OCI-LY1 (cell line): Measurements from ENCODE around the gene SYT7.

Experiments used
- H2AFZ ChIP-seq: fragments of 200-600 bp; sonication (generic), shearing (Covaris generic); 2 replicates; pipeline ENCODE4 v1.6.0; 2014; ENCODE audit warnings: antibody characterized with exemption, mild to moderate bottlenecking, low read length
- H3F3A ChIP-seq: fragments of 200-600 bp; sonication (generic), shearing (Covaris generic); 2 replicates; pipeline ENCODE4 v1.6.0; 2014; ENCODE audit warnings: mild to moderate bottlenecking, antibody characterized with exemption, low read length, moderate library complexity; ENCODE audit not compliant: insufficient read depth
- H3K27ac ChIP-seq: fragments of 200-600 bp; sonication (generic); 2 replicates; pipeline ENCODE4 v1.5.1; 2014; ENCODE audit warnings: low read length, mixed run types, mild to moderate bottlenecking, low read depth; ENCODE audit not compliant: poor library complexity, severe bottlenecking
- H3K27me3 ChIP-seq: fragments of 200-600 bp; sonication (generic); 2 replicates; pipeline ENCODE4 v1.6.0; 2014; ENCODE audit warnings: antibody characterized with exemption, mild to moderate bottlenecking, low read length, moderate library complexity; ENCODE audit not compliant: insufficient read depth
- H3K36me3 ChIP-seq: fragments of 200-600 bp; sonication (generic); 2 replicates; pipeline ENCODE4 v1.6.1; 2014; ENCODE audit warnings: mild to moderate bottlenecking, antibody characterized with exemption, low read length, moderate library complexity, mixed read lengths; ENCODE audit not compliant: insufficient read depth
- H3K4me1 ChIP-seq: fragments of 200-600 bp; sonication (generic); 2 replicates; pipeline ENCODE4 v1.5.1; 2014; ENCODE audit warnings: mild to moderate bottlenecking, low read length, moderate library complexity; ENCODE audit not compliant: insufficient read depth, severe bottlenecking
- H3K4me2 ChIP-seq: fragments of 200-600 bp; sonication (generic), shearing (Covaris generic); 2 replicates; pipeline ENCODE4 v1.6.1; 2014; ENCODE audit warnings: low read length
- H3K4me3 ChIP-seq: fragments of 200-600 bp; sonication (generic); 2 replicates; pipeline ENCODE4 v1.5.1; 2014; ENCODE audit warnings: low read length, low read depth, mild to moderate bottlenecking, mixed read lengths; ENCODE audit not compliant: poor library complexity, severe bottlenecking
- H3K79me2 ChIP-seq: fragments of 200-600 bp; shearing (Covaris generic); 2 replicates; pipeline ENCODE4 v1.6.1; 2016; ENCODE audit warnings: mixed run types, low read length, mixed read lengths; ENCODE audit not compliant: insufficient read depth
- H3K9ac ChIP-seq: fragments of 200-600 bp; sonication (generic), shearing (Covaris generic); 2 replicates; pipeline ENCODE4 v1.6.1; 2014; ENCODE audit warnings: mild to moderate bottlenecking, low read length, mixed read lengths
- H3K9me2 ChIP-seq: fragments of 200-600 bp; sonication (generic), shearing (Covaris generic); 2 replicates; pipeline ENCODE4 v1.6.1; 2014; ENCODE audit warnings: low read depth, mild to moderate bottlenecking, low read length, mixed read lengths
- H3K9me3 ChIP-seq: fragments of 200-600 bp; shearing (Covaris generic); 2 replicates; pipeline ENCODE4 v1.6.1; 2014; ENCODE audit warnings: low read length, mixed read lengths
- H4K20me1 ChIP-seq: fragments of 200-600 bp; sonication (generic), shearing (Covaris generic); 2 replicates; pipeline ENCODE4 v1.6.0; 2016; ENCODE audit warnings: mild to moderate bottlenecking, low read length; ENCODE audit not compliant: insufficient read depth
- EZH2 ChIP-seq: fragments of 200-600 bp; sonication (generic), shearing (Covaris generic); IDR thresholded peaks from 2 replicates; pipeline ENCODE4 v1.8.0; 2017; ENCODE audit warnings: borderline replicate concordance, mixed run types, mild to moderate bottlenecking, antibody characterized with exemption, low read length, moderate library complexity, mixed read lengths
- TF ChIP-seq, protein P1 (sequence below): fragments of 200-600 bp; sonication (generic), shearing (Covaris generic); IDR thresholded peaks from 2 replicates; pipeline ENCODE4 v1.5.1; 2017; ENCODE audit warnings: mild to moderate bottlenecking, antibody characterized with exemption, low read length, moderate library complexity, mixed read lengths

The SYT7 gene

DNA sequence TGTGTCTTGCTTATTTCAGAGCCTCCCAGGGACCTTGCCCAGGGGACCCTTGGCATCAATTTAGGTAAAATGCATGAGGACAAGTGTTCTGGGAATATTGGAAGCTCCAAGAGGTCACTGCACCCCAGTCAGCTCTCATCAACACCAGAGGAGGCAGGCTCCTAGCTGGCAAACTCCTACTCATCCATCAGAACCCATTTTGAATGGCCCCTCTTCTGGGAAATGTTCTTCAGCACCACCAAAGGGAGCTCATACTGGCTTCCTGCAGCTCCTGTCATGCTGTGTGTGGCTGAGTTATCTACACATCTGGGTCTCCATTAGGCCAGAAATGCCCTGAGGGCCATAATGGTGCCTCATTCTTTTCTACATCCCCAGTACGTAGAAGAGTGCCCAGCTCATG, 54.6 kb downstream of the SYT7 start:
- Histone ChIP-seq H3K4me1 (no peaks in the 10 kb centered on the region), H2AFZ (no peak overlapping the region), H3K9me3 (no peaks in the 10 kb centered on the region), H3K79me2 (no peaks in the 10 kb centered on the region), H3K4me3 (no peak overlapping the region), H3K36me3 (no peaks in the 10 kb centered on the region), H3K27me3 (peaks cover 5% of the 10 kb centered on the region), H4K20me1 (no peaks in the 10 kb centered on the region), H3K9ac (no peak overlapping the region), H3K4me2 (no peak overlapping the region), H3F3A (no peaks in the 10 kb centered on the region), H3K27ac (no peak overlapping the region), H3K9me2 (no peaks in the 10 kb centered on the region)
- TF ChIP-seq EZH2 = no peak
- TF ChIP-seq, protein P1, sequence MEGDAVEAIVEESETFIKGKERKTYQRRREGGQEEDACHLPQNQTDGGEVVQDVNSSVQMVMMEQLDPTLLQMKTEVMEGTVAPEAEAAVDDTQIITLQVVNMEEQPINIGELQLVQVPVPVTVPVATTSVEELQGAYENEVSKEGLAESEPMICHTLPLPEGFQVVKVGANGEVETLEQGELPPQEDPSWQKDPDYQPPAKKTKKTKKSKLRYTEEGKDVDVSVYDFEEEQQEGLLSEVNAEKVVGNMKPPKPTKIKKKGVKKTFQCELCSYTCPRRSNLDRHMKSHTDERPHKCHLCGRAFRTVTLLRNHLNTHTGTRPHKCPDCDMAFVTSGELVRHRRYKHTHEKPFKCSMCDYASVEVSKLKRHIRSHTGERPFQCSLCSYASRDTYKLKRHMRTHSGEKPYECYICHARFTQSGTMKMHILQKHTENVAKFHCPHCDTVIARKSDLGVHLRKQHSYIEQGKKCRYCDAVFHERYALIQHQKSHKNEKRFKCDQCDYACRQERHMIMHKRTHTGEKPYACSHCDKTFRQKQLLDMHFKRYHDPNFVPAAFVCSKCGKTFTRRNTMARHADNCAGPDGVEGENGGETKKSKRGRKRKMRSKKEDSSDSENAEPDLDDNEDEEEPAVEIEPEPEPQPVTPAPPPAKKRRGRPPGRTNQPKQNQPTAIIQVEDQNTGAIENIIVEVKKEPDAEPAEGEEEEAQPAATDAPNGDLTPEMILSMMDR = no peak

DNA sequence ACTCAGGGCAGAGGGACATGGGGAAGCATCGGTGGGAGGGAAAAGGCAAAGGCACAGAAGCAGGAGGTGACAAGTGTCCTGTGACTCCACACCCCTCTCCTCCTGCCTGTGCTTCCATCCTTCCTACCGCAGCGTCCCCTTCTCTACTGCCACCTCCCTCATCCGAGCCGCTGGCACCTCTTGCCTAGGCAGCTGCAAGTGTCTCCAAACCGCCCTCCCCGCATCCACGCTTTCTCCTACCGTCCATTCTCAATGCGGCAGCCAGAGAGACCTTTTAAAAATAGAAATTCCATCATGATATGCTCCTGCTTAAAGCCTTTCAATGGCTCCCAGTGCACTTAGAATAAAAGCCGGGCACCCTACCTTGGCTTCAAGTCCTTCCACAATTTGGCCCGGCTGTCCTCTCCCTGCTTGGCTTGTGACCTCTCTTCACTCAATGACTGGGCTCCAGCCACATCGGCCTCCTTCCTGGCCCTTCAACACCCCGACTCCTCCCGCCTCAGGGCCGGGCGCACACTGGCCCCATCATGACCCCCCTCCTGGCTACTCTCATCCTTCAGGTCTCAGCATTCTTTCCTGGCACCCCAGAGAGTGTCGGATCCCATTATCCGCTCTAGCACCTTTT, 55.8 kb downstream of the SYT7 start:
- Histone ChIP-seq H4K20me1 (no peaks in the 10 kb centered on the region), H3K9me2 (no peaks in the 10 kb centered on the region), H3K9ac (no peak overlapping the region), H3F3A (no peaks in the 10 kb centered on the region), H3K9me3 (no peaks in the 10 kb centered on the region), H2AFZ (no peak overlapping the region), H3K27ac (no peak overlapping the region), H3K4me1 (no peaks in the 10 kb centered on the region), H3K36me3 (no peaks in the 10 kb centered on the region), H3K4me2 (no peak overlapping the region), H3K4me3 (no peak overlapping the region), H3K79me2 (no peaks in the 10 kb centered on the region), H3K27me3 (peaks cover 5% of the 10 kb centered on the region)
- no peak for TF ChIP-seq EZH2
- TF ChIP-seq, protein P1 = no peak

DNA sequence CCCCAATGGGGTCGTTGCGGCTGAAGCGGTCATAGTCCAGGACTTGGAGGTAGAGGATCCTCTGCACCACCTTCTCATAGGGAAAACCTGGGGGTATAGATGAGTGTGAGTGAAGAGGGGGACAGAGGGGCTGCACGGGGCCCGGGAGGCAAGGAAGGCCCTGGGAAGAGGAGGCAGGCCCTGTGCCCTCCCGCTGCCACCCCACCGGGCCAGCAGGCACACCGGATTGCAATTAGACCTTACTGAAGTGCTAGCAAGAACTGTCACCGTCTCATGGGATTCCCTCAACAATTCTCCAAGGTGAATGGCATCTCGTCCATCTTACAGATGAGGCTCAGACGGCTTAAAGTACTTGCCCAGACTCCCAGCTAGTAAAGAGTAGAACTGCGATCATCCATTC, 56.4 kb downstream of the SYT7 start:
- H3K9me2 ChIP-seq = no peaks in the 10 kb centered on the region
- H3K4me2 ChIP-seq = no peak overlapping the region
- H3K9me3 ChIP-seq = no peaks in the 10 kb centered on the region
- no peaks in the 10 kb centered on the region for H3K36me3 ChIP-seq
- no peaks in the 10 kb centered on the region for H3K4me1 ChIP-seq
- H3F3A ChIP-seq = no peaks in the 10 kb centered on the region
- no peak overlapping the region for H3K9ac ChIP-seq
- H4K20me1 ChIP-seq = no peaks in the 10 kb centered on the region
- no peak for TF ChIP-seq EZH2
- TF ChIP-seq, protein P1 = no peak
- no peak overlapping the region for H3K4me3 ChIP-seq
- H3K79me2 ChIP-seq = no peaks in the 10 kb centered on the region
- H3K27me3 ChIP-seq = peaks cover 5% of the 10 kb centered on the region
- no peak overlapping the region for H2AFZ ChIP-seq
- no peak overlapping the region for H3K27ac ChIP-seq
